Measurements from ENCODE around the gene ABHD12B.

Gene ABHD12B, protein sequence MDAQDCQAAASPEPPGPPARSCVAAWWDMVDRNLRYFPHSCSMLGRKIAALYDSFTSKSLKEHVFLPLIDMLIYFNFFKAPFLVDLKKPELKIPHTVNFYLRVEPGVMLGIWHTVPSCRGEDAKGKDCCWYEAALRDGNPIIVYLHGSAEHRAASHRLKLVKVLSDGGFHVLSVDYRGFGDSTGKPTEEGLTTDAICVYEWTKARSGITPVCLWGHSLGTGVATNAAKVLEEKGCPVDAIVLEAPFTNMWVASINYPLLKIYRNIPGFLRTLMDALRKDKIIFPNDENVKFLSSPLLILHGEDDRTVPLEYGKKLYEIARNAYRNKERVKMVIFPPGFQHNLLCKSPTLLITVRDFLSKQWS

DNA sequence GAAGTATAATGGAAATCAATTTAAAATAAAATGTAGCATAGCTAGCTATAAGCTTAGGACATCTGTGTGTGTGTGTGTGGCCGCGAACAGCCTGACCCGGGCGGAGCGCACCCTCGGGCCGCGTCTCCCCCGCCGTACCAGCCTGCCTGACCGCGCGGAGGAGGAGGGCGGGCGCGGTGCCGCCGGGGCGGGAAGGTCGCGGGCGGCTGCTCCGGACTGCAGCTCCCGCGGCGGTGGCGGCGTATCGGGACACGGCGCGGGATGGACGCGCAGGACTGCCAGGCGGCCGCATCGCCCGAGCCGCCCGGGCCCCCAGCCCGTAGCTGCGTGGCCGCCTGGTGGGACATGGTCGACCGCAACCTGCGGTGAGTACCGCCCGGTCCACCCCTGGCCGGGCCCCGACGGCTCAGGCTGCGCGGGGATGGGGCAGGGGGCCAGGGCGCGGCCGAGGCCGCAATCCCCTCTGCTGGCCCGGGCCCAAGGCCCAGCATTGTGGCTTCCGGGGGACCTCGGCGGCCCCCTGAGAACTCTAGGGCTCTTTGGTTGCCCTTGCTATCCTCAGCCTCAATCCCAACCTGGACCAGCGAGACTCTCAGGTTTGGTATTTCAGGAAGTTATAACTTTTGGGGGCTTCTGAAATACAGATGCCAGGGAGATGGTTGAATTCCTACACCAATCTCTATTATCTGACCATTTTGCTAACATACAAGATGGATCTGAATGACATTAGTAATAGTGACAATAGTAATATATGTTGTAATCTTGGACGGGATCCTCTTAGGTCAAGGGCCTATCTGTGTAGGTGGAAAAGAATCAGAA lies at the start of gene ABHD12B:
ABHD12B (plus strand) TSS at position 140 of the 819 bp plus-strand sequence; CDS start at position 262, 122 bp downstream.
- DNase-seq = no peak

GRCh38 chr14:50822501-50823042 lies 49.3 kb upstream of the ABHD12B start:
- DNase-seq = no peak
- TF ChIP-seq GATA1 (IDR thresholded peaks at IDR 0.05; ENCODE audit: low read depth, low read length) (no peak), POLR2A (IDR thresholded peaks at IDR 0.05; ENCODE audit: low read length) (no peak)

More for the DNA sequence above, at the start of gene ABHD12B:
- no peak for TF ChIP-seq POLR2A (IDR thresholded peaks at IDR 0.05; ENCODE audit: low read length)
- TF ChIP-seq GATA1 (IDR thresholded peaks at IDR 0.05; ENCODE audit: low read depth, low read length) = no peak

DNA sequence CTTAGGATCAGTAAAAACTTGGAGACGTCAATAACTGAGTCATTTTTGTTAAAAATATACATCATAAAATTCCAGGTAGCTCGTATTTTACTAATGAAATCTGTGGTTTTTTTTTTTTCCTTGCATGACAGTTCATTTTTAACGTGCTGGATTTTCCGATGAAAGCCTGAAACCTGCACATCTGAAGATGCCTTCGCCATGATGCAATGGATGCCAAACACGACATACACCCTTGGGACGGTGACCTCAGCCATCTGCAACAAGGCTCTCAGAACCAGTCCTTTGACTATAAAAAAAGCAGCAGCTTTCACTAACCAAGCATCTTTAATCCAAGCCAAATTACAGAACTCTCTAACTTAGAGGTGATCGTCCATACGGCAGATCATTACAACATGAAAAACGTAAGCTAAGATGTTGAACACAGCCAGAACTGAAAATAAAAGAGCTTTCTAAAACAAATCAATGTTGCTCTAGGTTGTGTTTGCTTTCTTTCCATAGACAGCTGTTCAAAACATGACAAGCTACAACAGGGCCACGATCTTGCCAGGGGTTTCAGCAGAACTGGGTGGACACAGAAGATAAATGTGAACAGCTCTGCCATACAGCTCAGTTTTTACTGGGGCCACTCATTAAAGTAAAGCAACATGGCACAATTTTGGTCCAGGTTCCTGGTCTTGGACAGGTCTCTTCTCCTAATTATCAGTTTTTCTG lies 48.6 kb upstream of the ABHD12B start:
- DNase-seq = peak; percentile 30 to 51
- TF ChIP-seq GATA1 (IDR thresholded peaks at IDR 0.05; ENCODE audit: low read depth, low read length) = no peak
- TF ChIP-seq POLR2A (IDR thresholded peaks at IDR 0.05; ENCODE audit: low read length) = no peak

DNA sequence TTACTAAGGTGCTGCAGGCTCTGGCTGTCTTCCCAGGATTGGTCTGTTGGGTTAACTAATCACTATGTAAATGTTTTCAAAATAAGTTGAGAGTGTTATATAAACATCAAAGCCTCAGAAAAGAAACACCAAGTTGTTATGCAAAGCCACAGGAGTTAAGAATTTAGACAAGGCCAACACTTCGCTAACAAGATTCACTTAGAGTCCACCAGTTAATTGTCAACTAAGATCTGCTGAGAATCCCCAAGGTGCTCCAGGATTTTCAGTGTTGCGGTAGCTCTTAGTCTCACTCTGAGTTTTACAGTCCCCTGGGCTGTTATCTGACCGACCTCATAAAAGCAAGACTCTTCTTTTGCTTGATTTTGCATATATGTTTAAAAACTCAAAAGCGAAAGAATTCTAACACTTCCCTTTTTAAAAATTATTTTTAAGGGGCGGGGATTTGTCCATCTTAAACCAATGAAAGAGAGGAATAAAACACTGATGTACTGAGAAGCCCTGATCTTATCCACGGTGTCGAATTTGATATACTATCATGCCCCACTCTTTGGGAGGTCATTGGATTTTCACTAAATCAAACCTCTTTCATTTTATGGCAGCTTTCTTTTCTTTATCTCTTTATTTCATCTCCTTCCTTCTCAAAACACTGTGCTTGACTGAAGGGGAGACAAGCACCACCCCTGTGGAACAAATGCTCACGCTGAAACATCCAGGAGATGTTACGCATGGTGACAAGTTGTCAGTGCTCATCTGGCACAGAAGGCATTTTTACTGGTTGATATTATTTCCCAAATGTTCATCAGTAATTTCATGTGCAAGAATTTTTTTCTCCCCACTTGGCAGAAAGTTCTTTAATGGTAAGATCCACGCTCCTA lies 47.9 kb upstream of the ABHD12B start:
- DNase-seq = no peak
- TF ChIP-seq GATA1 (IDR thresholded peaks at IDR 0.05; ENCODE audit: low read depth, low read length) = no peak
- TF ChIP-seq POLR2A (IDR thresholded peaks at IDR 0.05; ENCODE audit: low read length) = no peak

GRCh38 chr14:50825307-50825706 lies 46.5 kb upstream of the ABHD12B start:
- no peak for DNase-seq
- TF ChIP-seq GATA1 (IDR thresholded peaks at IDR 0.05; ENCODE audit: low read depth, low read length) (no peak), POLR2A (IDR thresholded peaks at IDR 0.05; ENCODE audit: low read length) (no peak)

GRCh38 chr14:50826681-50827080 lies 45.2 kb upstream of the ABHD12B start:
- TF ChIP-seq GATA1 (IDR thresholded peaks at IDR 0.05; ENCODE audit: low read depth, low read length) = no peak
- no peak for TF ChIP-seq POLR2A (IDR thresholded peaks at IDR 0.05; ENCODE audit: low read length)
- DNase-seq = no peak

DNA sequence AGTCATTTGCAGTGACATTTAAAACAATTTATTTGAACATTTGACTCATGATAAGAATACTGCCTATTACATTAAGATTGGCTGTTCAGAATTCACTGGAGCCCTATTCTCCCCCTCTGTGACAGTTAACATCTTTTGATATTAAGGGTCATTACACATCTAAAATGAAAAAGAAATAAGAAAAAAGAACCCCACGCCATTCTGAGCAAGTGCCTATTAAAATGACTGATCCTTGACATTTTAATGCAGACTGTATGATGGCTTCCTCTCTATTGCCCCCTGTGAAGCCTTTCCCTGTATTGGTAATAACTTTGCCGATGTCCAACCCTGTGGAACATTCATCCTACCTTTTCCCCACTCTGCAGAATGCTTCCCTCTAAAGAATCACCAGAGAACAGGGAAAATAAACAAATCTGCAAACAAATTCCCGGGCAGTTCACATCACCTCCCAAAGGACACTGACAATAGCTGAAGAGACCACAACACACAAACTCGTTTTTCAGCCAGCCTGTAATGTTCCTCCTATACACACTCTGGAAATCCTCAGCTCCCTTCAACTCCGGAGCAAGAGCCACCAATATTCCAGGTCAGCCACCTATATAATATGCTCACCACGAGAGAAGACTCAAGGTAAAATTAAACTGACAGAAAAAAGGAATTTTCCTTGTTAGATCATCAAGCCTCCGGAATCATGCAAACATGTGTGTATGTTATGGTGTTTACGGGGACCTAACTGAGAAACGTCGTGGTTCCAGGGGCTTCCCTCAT lies 42.9 kb upstream of the ABHD12B start:
- TF ChIP-seq GATA1 (IDR thresholded peaks at IDR 0.05; ENCODE audit: low read depth, low read length) = no peak
- TF ChIP-seq POLR2A (IDR thresholded peaks at IDR 0.05; ENCODE audit: low read length) = no peak
- DNase-seq = no peak

- DNase-seq = no peak
- TF ChIP-seq GATA1 (IDR thresholded peaks at IDR 0.05; ENCODE audit: low read depth, low read length) (no peak), POLR2A (IDR thresholded peaks at IDR 0.05; ENCODE audit: low read length) (no peak)
Measured at GRCh38 chr14:50829489-50830043, 42.3 kb upstream of the ABHD12B start.

DNA sequence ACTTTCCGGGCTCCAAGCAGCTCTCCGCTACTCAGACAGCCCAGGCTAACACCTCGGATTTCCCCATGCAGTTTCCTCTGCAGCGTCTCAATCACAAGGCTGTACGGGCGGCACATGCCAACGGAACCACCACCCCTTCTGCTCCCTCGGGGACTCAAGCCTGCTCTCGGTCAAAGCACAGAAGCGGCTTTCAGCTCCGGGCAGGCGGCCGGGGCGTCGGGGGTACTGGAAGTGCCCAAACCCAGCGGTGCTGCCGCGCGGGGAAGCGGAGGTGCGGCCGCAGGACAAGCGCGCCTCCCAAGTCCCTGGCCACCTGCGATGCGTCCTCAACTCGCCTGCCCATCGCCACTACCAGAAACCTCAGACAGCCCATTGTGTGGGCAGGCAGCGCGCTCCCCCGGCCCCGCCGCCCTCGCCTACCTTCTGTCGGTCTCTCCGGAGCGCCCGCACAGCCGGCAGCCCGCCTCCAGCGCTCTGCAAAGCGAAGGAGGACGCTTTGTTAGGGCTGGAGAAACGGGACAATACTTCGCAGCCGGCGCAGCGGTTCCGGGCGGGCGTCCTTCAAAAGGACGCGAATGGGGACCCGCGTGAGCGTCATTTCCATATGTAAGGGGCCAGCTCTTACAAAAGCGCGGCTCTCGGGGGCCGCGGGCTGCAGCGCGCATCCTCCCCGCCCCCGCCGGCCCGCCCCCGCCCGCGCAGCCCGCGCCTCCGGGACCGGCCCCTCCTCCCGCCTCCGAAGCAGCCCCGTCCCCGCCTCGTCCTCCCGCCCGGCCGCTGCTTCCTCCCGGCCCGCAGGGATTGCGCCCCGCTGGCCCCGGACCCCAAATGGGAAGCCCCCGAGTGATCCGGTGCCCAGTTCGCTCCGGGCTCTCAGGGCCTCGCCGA lies 41.6 kb upstream of the ABHD12B start:
- DNase-seq = peak; percentile 62 to 65
- no peak for TF ChIP-seq GATA1 (IDR thresholded peaks at IDR 0.05; ENCODE audit: low read depth, low read length)
- TF ChIP-seq POLR2A (IDR thresholded peaks at IDR 0.05; ENCODE audit: low read length) = no peak

DNA sequence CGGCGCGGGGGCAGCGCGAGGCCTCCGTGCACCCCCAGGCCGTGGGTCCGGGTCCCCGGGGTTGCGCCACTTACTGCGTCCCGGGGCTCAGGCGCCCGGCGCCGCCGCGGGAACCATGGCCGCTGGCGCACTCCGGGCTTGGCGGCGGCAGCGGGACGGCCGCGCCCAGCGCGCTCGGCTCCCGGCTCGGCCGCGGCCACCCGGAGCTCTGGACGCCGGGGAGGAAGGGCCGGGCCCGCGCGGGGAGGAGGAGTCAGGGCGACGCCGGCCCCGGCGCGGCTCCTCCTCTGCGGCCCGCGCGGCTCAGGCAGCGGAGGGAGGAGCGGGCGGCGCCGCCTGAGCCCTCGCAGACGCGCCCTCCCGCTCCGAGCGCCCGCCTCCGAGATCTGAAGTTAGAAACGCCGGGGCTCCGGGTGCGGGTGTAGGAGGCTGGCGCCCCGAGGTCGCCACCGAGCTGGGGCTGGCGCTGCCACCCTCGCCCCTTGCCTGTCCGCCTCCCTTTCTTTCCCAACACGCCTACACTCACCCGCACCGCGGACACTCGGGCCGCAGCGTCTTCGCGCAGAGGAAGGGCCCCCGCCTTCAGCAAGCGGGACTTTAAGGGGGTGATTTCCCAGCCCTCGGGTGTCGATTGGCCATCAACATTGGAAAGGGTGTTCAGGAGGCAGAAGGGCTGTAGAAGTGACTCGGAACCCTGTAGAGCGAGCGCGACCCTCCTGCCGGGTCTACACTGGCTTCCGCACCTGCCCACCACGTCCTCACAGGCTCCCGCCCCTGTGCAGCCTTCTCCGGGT lies 40.7 kb upstream of the ABHD12B start, which contains the start of gene NIN:
NIN (minus strand) TSS at position 231 of the 794 bp plus-strand sequence. CDS start 9,106 bp downstream, outside the sequence.
- TF ChIP-seq GATA1 (IDR thresholded peaks at IDR 0.05; ENCODE audit: low read depth, low read length) = no peak
- TF ChIP-seq POLR2A (IDR thresholded peaks at IDR 0.05; ENCODE audit: low read length) = peak; percentile 53
- DNase-seq = peak; percentile 81 to 89
